HL-60/S4 (cell line): ENCODE data around the gene PDE11A.

Experiments
- in situ Hi-C: fragments of 300-500 bp; cut with MboI; formaldehyde crosslinking; loops from 2 replicates; pipeline ENCODE4 v1.14.3; 2022; ENCODE audit warnings: low sequenced_read_pairs

The PDE11A gene

GRCh38 chr2:177611310-177611886, 461.2 kb downstream of the PDE11A start:
- in situ Hi-C loops, result no loop called here

- in situ Hi-C loops, result no loop called here
Observed at GRCh38 chr2:177610813-177611212, 461.8 kb downstream of the PDE11A start.

- in situ Hi-C loops, result no loop called here
Observed at GRCh38 chr2:177606636-177607035, 465.9 kb downstream of the PDE11A start.

- in situ Hi-C loops, result no loop called here
Observed at GRCh38 chr2:177604271-177605065, 468.1 kb downstream of the PDE11A start.

- in situ Hi-C loops, result no loop called here
Observed at GRCh38 chr2:177603768-177604167, 468.8 kb downstream of the PDE11A start.

DNA sequence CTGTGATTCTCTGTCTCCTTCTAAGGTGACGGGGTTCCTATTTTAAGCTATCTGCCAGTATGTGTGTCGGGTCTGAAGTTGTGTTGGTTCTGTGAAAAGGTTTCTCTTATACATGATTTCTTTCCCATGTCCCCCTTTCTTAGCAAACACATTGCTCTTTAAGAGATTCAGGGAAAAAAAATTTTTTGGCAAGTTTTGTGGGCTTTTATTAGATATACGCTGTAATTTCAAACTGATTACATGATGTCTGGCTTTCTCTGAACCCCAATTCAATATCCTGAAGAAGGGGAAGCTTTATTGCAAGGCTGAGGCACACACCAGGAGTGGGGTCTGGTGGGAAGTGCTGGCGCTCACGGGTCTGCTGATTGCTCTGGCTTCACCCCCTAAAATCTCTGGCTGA, 469.4 kb downstream of the PDE11A start:
- in situ Hi-C loops, result no loop called here

- in situ Hi-C loops, result no loop called here
Observed at GRCh38 chr2:177602611-177603164, 469.9 kb downstream of the PDE11A start.

DNA sequence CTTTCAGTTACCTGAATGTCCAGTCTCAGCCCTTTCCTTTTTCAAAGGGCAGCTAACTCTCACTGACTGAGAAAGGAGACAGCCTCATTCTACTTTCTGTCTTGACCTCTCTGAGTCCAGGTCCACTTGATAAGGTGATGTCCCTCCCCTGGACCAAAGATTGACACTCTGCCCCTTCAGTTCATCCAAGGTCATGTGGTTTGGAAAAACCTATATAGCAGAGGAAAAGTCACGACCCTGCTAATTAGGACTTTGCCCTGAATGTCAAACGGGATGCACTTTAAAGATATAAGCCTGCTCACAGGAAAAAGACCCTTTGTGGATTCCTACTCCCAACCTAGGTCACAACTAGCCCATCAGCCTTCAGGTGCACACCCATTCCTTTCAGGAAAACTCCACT, 471.7 kb downstream of the PDE11A start:
- in situ Hi-C loops, result no loop called here

DNA sequence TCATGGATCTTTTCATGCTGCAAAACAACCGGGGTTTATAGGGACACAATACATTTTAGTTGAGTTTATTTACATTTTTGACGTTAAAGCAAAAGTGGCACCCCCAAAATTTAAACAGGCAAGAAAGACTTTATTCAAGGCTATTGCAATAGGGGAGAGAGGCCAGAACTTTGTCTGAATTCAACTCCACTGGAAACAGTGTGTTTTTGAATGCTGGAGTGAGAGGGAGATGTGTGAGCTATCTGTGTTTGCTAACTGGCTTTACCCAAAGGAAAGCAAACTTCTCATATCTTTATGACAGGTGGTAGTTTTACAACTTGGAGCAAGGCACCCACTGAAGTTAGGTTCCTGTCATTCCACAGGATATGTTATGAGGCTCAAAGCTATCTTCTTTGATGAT, 472.6 kb downstream of the PDE11A start:
- in situ Hi-C loops, result no loop called here

- in situ Hi-C loops, result no loop called here
Observed at GRCh38 chr2:177599139-177599688, 473.4 kb downstream of the PDE11A start.

- in situ Hi-C loops, result no loop called here
Observed at GRCh38 chr2:177598326-177599138, 474.0 kb downstream of the PDE11A start.

DNA sequence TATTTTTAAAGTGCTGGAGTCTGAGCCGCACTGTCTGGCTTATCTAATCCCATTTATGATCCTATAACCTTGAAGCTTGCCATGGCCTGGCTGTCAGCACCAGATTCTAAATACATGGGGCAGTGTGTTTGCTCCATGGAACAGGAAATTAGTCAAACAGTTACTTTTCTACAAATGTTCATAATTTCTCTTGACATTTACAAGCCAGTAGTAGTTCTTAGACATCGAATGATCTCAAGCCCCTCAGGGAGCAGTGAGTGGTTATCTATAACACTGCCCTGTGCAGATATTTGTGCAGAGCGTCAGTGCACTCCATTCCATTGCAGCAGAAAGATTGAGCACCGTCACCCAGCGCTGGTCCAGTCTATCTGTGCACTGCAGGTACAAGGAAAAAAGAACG, 474.8 kb downstream of the PDE11A start:
- in situ Hi-C loops, result no loop called here

- in situ Hi-C loops, result no loop called here
Observed at GRCh38 chr2:177596866-177597265, 475.7 kb downstream of the PDE11A start.

- in situ Hi-C loops, result no loop called here
Observed at GRCh38 chr2:177595126-177595845, 477.3 kb downstream of the PDE11A start.

DNA sequence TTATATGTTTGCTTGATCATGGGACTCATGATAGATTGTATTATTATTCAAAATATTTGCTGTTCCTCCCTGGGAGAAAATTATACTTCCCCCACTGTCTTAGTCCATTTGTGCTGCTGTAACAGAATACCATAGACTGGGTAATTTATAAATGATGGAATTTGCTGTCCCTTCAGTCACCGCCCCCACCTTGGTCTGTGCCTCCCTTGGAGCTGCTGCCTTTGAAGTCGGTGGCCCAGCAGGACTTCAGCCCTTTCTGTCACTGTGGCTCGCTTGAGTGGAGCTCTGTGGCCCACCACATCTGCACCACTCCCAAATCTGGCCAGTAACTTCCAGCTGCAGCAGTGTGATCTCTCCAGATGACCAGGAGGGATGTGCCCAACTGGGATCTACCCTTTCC, 479.2 kb downstream of the PDE11A start:
- in situ Hi-C loops, result no loop called here

- in situ Hi-C loops, result no loop called here
Observed at GRCh38 chr2:177592945-177593344, 479.6 kb downstream of the PDE11A start.

DNA sequence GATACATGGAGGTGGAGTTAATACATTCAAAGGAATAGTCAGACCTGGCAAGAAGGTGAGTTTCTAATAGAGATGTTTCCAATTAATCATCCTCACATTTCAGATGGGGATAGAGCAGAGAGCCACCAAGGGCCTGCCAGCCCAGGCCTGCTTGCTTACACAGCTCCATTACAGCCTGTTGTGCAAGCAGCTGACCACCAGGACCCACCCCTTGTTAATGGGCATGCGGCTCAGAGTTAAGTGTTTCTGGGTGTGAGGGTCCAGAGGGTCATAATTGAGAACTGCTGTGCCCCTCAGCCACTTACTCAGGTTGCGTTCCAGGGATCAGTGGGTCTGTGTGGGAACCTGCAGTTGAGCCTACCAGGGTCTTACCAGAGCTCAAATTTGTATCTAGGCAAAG, 480.2 kb downstream of the PDE11A start:
- in situ Hi-C loops, result no loop called here

DNA sequence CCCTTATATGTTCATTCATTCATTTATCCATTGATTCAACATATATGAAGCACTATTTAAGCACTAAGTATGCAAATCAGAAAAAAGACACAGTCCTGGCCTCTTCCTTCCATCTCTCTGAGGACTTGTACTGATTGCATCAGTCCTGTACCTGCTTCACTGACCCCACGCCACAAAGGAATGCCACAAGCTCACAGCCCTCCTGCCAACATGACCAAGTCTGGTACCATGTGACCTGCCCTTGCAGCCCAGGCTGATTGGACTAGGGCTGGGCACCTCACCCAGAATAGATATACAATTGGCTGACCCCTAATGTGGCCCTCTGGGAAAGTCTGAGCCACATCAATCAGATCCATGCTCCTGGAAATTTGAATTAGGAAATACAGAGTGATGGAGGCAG, 483.4 kb downstream of the PDE11A start:
- in situ Hi-C loops, result no loop called here

GRCh38 chr2:177588671-177589070, 483.9 kb downstream of the PDE11A start:
- in situ Hi-C loops, result no loop called here

DNA sequence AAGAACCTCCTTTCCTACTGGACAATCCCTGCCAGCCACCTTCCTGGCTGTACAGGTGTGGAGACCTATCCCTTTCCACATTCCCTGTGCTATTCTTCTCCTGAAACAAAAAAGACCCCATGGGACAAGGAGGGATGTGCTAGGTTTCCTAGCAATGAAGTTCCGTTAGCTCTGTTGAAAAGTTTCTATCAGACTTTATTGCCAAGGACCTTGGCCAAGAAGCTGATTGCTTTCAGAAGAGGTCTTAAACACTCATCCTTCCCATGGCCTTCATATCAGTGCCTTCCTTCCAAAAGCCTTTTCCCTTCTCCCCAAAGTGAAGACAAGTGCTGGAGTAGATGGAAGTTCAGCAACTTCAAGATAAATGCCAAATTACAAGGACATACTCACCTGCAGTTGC, 485.2 kb downstream of the PDE11A start:
- in situ Hi-C loops, result no loop called here

GRCh38 chr2:177586154-177586553, 486.4 kb downstream of the PDE11A start:
- in situ Hi-C loops, result no loop called here
